HCT116 (cell line): ENCODE results near the gene MAGI3.

Source experiments
- EZH2phosphoT487 ChIP-seq: fragments of 200-600 bp; IDR thresholded peaks from 2 replicates; pipeline ENCODE4 v1.6.1; 2018; ENCODE audit warnings: antibody characterized with exemption, borderline replicate concordance
- JUND ChIP-seq: IDR thresholded peaks from 2 replicates; pipeline ENCODE4 v1.6.1; 2012
- TF ChIP-seq, protein P1 (sequence below), 3 experiments: fragments of 200-600 bp in 1 of 3; sonication (generic) in 1 of 3; IDR thresholded peaks in 2 of 3; conservative IDR thresholded peaks in 1 of 3; 2 replicates each; pipeline ENCODE4 v1.5.1; 2012 to 2017; ENCODE audit warnings: low read depth in 2 of 3, low read length in 2 of 3, antibody characterized with exemption in 1 of 3, borderline replicate concordance in 1 of 3, control low read depth in 1 of 3, mild to moderate bottlenecking in 1 of 3, mixed read lengths in 1 of 3, mixed run types in 1 of 3, moderate library complexity in 1 of 3; ENCODE audit not compliant: insufficient read depth in 1 of 3
- TF ChIP-seq, protein P2 (sequence below): IDR thresholded peaks from 2 replicates; pipeline ENCODE4 v1.6.1; 2012; ENCODE audit warnings: low read depth

DNA sequence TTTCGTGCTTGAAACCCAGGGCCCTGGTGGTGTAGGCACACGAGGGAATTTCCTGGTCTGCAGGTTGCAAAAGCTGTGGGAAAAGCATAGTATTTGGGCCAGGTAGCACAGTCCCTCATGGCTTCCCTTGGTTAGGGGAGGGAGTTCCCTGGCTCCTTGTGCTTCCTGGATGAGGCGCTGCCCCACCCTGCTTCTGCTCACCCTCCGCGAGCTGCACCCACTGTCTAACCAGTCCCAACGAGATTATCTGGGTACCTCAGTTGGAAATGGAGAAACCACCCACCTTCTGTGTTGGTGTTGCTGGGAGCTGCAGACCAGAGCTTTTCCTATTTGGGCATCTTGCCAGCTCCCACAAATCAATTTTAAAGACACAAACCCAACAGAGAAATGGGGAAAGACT, 186.0 kb downstream of the MAGI3 start:
- TF ChIP-seq JUND = no peak
- TF ChIP-seq EZH2phosphoT487 = no peak
- TF ChIP-seq, protein P1, sequence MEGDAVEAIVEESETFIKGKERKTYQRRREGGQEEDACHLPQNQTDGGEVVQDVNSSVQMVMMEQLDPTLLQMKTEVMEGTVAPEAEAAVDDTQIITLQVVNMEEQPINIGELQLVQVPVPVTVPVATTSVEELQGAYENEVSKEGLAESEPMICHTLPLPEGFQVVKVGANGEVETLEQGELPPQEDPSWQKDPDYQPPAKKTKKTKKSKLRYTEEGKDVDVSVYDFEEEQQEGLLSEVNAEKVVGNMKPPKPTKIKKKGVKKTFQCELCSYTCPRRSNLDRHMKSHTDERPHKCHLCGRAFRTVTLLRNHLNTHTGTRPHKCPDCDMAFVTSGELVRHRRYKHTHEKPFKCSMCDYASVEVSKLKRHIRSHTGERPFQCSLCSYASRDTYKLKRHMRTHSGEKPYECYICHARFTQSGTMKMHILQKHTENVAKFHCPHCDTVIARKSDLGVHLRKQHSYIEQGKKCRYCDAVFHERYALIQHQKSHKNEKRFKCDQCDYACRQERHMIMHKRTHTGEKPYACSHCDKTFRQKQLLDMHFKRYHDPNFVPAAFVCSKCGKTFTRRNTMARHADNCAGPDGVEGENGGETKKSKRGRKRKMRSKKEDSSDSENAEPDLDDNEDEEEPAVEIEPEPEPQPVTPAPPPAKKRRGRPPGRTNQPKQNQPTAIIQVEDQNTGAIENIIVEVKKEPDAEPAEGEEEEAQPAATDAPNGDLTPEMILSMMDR (IDR thresholded peaks at IDR 0.05 in 2 of 3, conservative IDR thresholded peaks at IDR 0.05 in 1 of 3; ENCODE audit: borderline replicate concordance in 1 of 3, insufficient read depth in 1 of 3, low read depth in 2 of 3, low read length in 2 of 3) = no peak
- TF ChIP-seq, protein P2, sequence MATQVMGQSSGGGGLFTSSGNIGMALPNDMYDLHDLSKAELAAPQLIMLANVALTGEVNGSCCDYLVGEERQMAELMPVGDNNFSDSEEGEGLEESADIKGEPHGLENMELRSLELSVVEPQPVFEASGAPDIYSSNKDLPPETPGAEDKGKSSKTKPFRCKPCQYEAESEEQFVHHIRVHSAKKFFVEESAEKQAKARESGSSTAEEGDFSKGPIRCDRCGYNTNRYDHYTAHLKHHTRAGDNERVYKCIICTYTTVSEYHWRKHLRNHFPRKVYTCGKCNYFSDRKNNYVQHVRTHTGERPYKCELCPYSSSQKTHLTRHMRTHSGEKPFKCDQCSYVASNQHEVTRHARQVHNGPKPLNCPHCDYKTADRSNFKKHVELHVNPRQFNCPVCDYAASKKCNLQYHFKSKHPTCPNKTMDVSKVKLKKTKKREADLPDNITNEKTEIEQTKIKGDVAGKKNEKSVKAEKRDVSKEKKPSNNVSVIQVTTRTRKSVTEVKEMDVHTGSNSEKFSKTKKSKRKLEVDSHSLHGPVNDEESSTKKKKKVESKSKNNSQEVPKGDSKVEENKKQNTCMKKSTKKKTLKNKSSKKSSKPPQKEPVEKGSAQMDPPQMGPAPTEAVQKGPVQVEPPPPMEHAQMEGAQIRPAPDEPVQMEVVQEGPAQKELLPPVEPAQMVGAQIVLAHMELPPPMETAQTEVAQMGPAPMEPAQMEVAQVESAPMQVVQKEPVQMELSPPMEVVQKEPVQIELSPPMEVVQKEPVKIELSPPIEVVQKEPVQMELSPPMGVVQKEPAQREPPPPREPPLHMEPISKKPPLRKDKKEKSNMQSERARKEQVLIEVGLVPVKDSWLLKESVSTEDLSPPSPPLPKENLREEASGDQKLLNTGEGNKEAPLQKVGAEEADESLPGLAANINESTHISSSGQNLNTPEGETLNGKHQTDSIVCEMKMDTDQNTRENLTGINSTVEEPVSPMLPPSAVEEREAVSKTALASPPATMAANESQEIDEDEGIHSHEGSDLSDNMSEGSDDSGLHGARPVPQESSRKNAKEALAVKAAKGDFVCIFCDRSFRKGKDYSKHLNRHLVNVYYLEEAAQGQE = no peak
